Upper lobe of left lung (tissue), 6 donors: Measurements from ENCODE around the gene KRTAP10-7. TPM values are rescaled to one million over a fixed set of nuclear protein-coding genes. Genes with fewer than 3 reads are reported as not detected.

Source experiments
- ATAC-seq, 2 donors: fragments of 200-7000 bp; cut with Tn5 transposase; one replicate each; pipeline ENCODE4 v1.9.1; 2022; ENCODE audit warnings: mild to moderate bottlenecking in 2 of 2, moderate library complexity in 2 of 2; ENCODE audit not compliant: low FRiP score in 2 of 2
- DNase-seq, 2 donors: peaks; one replicate each; pipeline ENCODE4 v3.0.0-alpha.2; 2019 to 2020
- H3K27ac ChIP-seq, 4 donors: fragments of 200-600 bp; sonication (generic); one replicate each; pipeline ENCODE4 v1.5.1; 2016 to 2019
- H3K27me3 ChIP-seq, 4 donors: fragments of 200-600 bp; sonication (generic); one replicate each; pipeline ENCODE4 v1.5.1; 2017 to 2019
- H3K36me3 ChIP-seq, 4 donors: fragments of 200-600 bp; sonication (generic); one replicate each; pipeline ENCODE4 v1.5.1; 2016 to 2019
- H3K4me1 ChIP-seq, 4 donors: fragments of 200-600 bp; sonication (generic); one replicate each; pipeline ENCODE4 v1.5.1; 2018 to 2019
- H3K4me3 ChIP-seq, 4 donors: fragments of 200-600 bp; sonication (generic); one replicate each; pipeline ENCODE4 v1.5.1; 2017 to 2019; ENCODE audit warnings: mild to moderate bottlenecking in 2 of 4, moderate library complexity in 1 of 4
- H3K9me3 ChIP-seq, 4 donors: fragments of 200-600 bp; sonication (generic); one replicate each; pipeline ENCODE4 v1.5.1; 2018 to 2019
- EP300 ChIP-seq, 4 donors: sonication (generic); formaldehyde crosslinking; IDR thresholded peaks; one replicate each; pipeline ENCODE4 v1.5.1; 2017; ENCODE audit warnings: antibody characterized with exemption in 4 of 4, control low read depth in 2 of 4
- POLR2A ChIP-seq, 4 donors: fragments of 450-650 bp; IDR thresholded peaks; one replicate each; pipeline ENCODE4 v1.5.1; 2016 to 2017; ENCODE audit warnings: antibody characterized with exemption in 4 of 4, mild to moderate bottlenecking in 2 of 4
- POLR2AphosphoS5 ChIP-seq, 2 donors: sonication (generic); formaldehyde crosslinking; IDR thresholded peaks; one replicate each; pipeline ENCODE4 v1.5.1; 2017; ENCODE audit warnings: antibody characterized with exemption in 2 of 2
- WGBS, 2 donors: methylation state at CpG; one replicate each; pipeline ENCODE4 v1.1.5; 2017 to 2018; 5-methylcytosine and 5-hydroxymethylcytosine counted together
- total RNA-seq, 6 donors: library from RNA; depleted of rRNA in 4 of 6; stranded (reverse); fragments of >200 nt in 4 of 6; gene quantifications; one replicate each; pipeline versions ENCODE4 v1.1.0 to v1.2.1, GENCODE V29; 2016 to 2021
- TF ChIP-seq, protein P1 (sequence below), 6 experiments: fragments of 450-650 bp in 4 of 6; fragments of 200-600 bp in 2 of 6; sonication (generic) in 2 of 6; IDR thresholded peaks; one replicate each; pipeline ENCODE4 v1.5.1; 2016 to 2019; ENCODE audit warnings: antibody characterized with exemption in 6 of 6
- donor health status: DM: no; HTN: no; CAD: no; lungs with moderate emphysema.
- donor health status: DM: no; HTN: yes; CAD: no; lungs with severe emphysema.

The KRTAP10-7 gene
- total RNA-seq, 6 donors from 2014 or later: not detected

DNA sequence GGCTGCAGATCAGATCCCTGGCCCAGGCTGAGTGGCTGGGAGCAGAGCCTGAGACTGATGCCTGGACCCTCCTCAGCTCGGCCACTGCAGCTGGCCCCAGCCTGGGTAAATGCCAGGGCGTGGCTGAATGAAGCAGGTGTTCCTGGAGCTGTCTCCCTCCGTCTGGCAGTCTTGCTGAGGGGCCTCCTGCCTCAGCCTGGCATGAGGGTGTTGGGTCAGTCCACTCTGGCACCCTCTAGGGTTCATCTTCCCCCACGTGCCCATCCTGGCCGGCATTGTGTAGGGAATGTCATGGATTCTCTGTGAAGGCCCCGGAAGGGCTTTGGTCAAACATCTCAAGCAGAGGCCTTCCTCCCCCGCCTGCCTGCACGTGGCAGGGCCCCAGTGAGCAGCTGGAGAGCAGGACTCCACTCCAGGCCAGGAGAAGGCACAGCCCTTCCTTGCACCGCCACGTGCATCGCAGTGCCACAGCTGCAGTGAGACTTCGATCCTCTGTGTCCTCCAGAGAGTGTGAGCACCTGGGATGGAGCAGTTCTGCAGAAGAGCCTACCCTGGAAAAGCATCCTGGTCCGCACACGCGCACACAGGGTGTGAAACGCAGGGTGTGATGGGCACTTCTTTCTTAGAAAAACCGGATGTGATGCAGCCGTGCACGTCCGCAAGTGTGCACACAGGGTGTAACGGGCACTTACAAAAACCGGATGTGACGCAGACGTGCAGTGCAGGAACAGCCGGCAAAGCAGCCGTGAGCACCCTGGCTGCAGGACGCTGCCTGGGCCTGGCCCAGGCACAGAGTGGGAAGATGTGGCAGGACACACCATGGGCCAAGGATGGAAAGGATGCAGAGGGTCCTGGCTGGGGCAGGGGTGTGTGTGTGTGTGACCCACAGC, 31.5 kb upstream of the KRTAP10-7 start:
- WGBS, 2 donors: 80 to 88% methylated on average over 20 to 26 of the region's 27 CpGs
- Histone ChIP-seq H3K4me1 (no peaks in the 10 kb centered on the region), H3K4me3 (no peak overlapping the region), H3K27ac (no peak overlapping the region), H3K27me3 (no peaks in the 10 kb centered on the region), H3K36me3 (no peaks in the 10 kb centered on the region), H3K9me3 (peaks cover 0 to 11% (median 0%) of the 10 kb centered on the region in 4 donors)
- no peak for DNase-seq
- peak in 1 of 2 donors; percentile 4 for ATAC-seq
- TF ChIP-seq EP300 (IDR thresholded peaks at IDR 0.05) (no peak), POLR2A (IDR thresholded peaks at IDR 0.05) (no peak)

DNA sequence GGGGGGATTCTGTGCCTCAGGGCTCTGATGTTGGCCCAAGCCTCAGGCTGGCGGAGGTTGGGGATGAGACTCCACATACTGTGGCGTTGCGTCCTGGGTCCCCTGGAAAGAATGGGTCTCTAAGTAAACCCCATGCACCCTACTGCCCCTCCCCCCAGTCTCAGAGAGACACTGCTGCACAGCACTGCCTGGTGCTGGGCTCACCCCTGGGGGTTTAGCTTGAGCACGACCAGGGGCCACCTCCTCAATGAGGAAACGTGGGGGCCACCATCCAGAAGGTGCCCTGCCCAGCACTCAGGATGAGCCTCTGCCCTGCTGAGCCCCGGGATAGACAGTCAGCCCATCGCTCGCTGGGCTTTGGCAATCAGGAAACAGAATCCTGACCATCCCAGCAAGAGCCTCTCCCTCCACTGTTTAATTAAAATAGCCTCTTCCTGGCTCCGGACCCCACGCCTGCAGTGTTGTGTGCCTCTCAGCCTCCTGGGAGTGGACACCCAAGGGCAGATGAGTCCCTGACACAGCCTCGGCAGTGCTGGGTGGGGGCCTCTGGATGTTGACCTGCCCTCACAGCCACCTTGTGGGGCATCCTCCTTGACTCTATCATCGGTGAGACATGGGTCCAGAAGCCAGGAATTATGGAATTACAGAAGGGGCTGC, 30.4 kb upstream of the KRTAP10-7 start:
- TF ChIP-seq, protein P1, sequence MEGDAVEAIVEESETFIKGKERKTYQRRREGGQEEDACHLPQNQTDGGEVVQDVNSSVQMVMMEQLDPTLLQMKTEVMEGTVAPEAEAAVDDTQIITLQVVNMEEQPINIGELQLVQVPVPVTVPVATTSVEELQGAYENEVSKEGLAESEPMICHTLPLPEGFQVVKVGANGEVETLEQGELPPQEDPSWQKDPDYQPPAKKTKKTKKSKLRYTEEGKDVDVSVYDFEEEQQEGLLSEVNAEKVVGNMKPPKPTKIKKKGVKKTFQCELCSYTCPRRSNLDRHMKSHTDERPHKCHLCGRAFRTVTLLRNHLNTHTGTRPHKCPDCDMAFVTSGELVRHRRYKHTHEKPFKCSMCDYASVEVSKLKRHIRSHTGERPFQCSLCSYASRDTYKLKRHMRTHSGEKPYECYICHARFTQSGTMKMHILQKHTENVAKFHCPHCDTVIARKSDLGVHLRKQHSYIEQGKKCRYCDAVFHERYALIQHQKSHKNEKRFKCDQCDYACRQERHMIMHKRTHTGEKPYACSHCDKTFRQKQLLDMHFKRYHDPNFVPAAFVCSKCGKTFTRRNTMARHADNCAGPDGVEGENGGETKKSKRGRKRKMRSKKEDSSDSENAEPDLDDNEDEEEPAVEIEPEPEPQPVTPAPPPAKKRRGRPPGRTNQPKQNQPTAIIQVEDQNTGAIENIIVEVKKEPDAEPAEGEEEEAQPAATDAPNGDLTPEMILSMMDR (IDR thresholded peaks at IDR 0.05): no peak
- no peak for TF ChIP-seq POLR2AphosphoS5 (IDR thresholded peaks at IDR 0.05)
- no peak for TF ChIP-seq POLR2A (IDR thresholded peaks at IDR 0.05)
- no peak for TF ChIP-seq EP300 (IDR thresholded peaks at IDR 0.05)
- Histone ChIP-seq H3K27ac (no peak overlapping the region), H3K9me3 (peaks cover 0 to 11% (median 0%) of the 10 kb centered on the region in 4 donors), H3K4me3 (no peak overlapping the region), H3K4me1 (no peaks in the 10 kb centered on the region), H3K27me3 (no peaks in the 10 kb centered on the region), H3K36me3 (no peaks in the 10 kb centered on the region)
- no peak for DNase-seq
- ATAC-seq: no peak
- WGBS, 2 donors: 72 to 84% methylated on average over 8 to 12 of the region's 12 CpGs

DNA sequence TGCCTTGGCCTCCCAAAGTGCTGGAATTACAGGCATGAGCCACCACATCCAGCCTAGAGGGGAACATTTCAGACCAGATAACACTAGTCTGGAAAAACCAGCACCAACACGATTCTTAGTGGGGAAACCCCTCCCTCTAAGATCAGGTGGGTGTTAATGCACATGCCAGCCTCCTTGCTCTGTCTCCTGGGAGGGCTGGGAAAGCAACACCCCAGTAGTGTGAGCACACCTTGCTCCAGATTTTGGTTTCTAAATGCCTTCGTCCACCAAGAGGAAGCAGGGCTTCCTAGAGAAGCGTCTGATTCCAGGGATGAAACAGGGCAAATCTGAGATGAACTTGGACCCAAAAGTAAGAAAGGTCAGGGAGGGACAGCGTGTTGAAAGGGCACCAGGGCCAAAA, 29.1 kb upstream of the KRTAP10-7 start:
- H3K9me3 ChIP-seq: peaks cover 0 to 11% (median 0%) of the 10 kb centered on the region in 4 donors
- ATAC-seq (no peak), DNase-seq (no peak)
- WGBS, 2 donors: 80 to 81% methylated on average over 4 of the region's 4 CpGs
- no peaks in the 10 kb centered on the region for H3K4me1 ChIP-seq
- no peaks in the 10 kb centered on the region for H3K27me3 ChIP-seq
- H3K36me3 ChIP-seq: no peaks in the 10 kb centered on the region
- no peak overlapping the region for H3K4me3 ChIP-seq
- H3K27ac ChIP-seq: no peak overlapping the region
- TF ChIP-seq EP300 (IDR thresholded peaks at IDR 0.05): no peak
- no peak for TF ChIP-seq POLR2A (IDR thresholded peaks at IDR 0.05)
- no peak for TF ChIP-seq POLR2AphosphoS5 (IDR thresholded peaks at IDR 0.05)
- TF ChIP-seq, protein P1 (IDR thresholded peaks at IDR 0.05): no peak

DNA sequence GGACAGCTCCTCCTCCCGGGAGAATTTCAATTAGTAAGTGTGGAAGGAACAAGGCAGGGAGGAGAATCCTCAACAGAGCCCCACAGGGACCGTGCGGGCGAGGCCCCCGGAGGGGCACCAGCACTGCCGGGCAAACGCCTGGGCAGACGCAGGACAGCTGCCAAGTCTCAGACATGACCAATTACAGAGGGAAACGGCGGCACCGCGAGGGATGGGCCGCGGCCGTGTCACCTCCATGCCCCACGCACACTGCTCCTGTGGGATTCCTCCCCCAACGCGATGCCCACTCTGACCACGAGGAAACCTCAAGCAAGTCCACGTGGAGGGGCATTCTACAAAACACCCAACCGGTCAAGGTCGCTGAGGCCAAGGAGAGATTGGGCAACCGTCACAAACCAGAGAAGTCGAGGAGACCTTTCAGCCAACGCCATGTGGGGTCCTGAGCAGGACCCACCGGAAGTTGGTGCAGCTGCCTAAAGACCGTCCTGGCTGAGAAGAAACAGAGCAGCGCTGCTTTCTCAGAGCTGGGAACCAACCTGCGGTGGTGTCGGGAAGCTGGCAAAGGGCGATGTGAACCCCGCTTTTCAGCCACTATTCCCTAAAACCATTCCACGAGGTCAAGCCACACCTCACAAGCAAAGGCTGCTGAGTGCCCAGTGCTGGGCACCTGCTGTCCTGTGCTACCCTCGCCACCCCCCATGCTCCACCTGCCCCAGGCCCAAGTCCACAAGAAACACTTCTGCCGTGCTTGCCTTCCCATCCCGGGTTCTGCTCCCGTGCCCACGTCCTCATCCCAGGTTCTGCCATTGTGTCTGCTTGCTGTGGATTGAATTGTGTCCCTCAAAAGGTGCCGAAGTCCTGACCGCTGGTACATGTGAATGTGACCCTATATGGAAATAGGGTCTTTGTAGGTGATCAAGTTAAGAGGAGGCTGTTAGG, 28.3 kb upstream of the KRTAP10-7 start:
- Histone ChIP-seq H3K27ac (no peak overlapping the region), H3K27me3 (no peaks in the 10 kb centered on the region), H3K4me1 (no peaks in the 10 kb centered on the region), H3K9me3 (peaks cover 0 to 17% (median 7%) of the 10 kb centered on the region in 4 donors), H3K36me3 (no peaks in the 10 kb centered on the region), H3K4me3 (no peak overlapping the region)
- 89 to 91% methylated on average over 39 of the region's 40 CpGs for WGBS, 2 donors
- ATAC-seq (no peak), DNase-seq (peak in 1 of 2 donors; percentile 75)
- no peak for TF ChIP-seq POLR2A (IDR thresholded peaks at IDR 0.05)
- TF ChIP-seq, protein P1 (IDR thresholded peaks at IDR 0.05): no peak
- TF ChIP-seq EP300 (IDR thresholded peaks at IDR 0.05): no peak
- no peak for TF ChIP-seq POLR2AphosphoS5 (IDR thresholded peaks at IDR 0.05)
